Stimulated activated CD4-positive, alpha-beta T cell treated with anti-CD3 and anti-CD28 coated beads, Interleukin-2, amount 100 ng/mL, for 4 hours (primary cell): ENCODE results near the gene KLK11.

Source experiments
- DNase-seq: peaks from one replicate; pipeline ENCODE4 v3.0.0-alpha.2; 2020; ENCODE audit warnings: low read depth

The KLK11 gene, protein sequence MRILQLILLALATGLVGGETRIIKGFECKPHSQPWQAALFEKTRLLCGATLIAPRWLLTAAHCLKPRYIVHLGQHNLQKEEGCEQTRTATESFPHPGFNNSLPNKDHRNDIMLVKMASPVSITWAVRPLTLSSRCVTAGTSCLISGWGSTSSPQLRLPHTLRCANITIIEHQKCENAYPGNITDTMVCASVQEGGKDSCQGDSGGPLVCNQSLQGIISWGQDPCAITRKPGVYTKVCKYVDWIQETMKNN

DNA sequence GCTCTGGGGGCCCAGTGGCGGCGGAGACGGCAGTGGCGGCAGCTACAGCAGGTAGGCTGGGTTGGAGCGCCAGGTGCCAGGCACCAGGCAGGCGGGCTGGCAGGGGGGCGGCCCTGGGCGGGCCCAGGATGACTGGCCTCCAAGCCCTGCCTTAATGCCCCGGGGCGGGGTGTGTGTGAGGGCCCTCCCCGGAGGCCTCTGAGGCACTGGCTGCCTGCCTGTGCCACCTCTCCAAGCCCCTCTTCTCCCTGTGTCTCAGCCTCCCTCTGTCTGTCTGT, at the start of gene KLK11:
Gene KLK11 (minus strand): TSS at position 63 of the 278 bp plus-strand sequence. CDS start 985 bp downstream, outside the sequence.
- DNase-seq: no peak

- DNase-seq: no peak
Observed at GRCh38 chr19:51075998-51076397, 49.6 kb upstream of the KLK11 start.

- no peak for DNase-seq
Observed at GRCh38 chr19:51071095-51071405, 44.6 kb upstream of the KLK11 start.

DNA sequence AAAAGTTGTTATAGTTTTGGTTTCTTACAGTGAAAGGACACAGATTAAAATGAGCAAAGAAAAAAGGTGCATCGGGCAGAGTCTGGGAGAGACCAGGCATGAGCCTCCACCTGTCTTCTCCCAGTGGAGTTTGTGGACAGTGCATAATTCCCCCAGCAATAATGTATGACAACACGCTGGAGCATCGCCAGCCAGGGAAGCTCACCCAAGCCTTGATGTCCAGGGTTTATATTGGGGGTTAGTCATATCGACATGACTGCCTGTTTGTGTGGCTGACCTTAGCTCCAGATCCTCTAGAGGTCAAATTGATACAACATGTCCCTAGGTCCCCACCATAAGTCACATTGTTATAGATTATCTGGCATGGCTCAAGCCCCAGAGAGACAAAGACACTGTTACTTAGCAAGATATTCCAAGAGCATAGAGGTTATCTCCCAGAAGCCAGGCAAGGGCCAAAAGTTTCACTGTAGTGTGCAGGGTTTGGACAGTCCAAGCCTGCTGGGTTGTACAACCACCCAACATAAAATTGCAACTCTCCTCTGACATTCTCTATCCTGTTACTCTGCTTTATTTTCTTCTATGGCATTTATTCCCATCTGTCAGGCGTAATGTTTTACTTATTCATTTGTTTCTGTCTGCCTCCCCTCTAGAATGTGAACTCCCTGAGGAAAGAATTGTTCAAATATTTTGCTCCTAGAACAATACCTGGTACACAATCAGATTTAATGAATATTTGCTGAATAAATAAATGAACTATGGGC, 44.1 kb upstream of the KLK11 start:
- DNase-seq: no peak

DNA sequence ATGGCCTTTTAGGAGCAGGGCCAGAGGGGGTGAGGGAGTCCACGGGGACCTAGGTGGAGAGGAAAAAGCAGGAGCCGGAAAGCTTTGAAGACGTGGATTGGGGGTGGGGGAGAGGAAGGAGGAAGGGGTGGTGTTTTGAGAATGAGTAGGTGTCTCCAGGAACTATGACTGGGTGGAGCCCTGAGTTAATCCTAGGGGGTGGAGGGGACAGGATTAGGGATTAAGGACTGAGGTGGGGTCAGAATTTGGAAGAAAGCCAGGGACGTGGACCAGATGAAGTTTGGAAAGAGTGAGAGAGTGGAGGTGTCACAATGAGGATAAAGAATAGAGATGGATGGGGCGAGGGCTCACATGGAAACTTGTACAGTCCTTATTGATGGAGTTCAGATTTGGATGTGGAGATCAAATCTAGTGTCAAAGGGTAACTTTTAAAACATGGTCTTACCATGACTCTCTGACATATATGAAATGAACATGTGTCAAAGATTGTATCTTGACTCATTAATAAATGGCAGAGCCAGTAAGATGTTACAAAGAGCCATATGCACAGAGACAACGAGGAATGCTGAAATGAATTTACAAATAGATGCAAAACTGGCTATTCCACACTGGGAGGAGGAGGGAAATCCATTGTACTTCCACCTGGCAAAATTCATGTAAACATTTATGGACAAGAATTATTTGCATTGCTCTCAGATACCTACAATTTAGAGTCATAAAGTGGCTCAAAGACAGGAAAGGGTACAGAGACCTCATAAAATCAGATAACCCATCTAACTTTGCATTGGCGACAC, 40.2 kb upstream of the KLK11 start:
- no peak for DNase-seq

DNA sequence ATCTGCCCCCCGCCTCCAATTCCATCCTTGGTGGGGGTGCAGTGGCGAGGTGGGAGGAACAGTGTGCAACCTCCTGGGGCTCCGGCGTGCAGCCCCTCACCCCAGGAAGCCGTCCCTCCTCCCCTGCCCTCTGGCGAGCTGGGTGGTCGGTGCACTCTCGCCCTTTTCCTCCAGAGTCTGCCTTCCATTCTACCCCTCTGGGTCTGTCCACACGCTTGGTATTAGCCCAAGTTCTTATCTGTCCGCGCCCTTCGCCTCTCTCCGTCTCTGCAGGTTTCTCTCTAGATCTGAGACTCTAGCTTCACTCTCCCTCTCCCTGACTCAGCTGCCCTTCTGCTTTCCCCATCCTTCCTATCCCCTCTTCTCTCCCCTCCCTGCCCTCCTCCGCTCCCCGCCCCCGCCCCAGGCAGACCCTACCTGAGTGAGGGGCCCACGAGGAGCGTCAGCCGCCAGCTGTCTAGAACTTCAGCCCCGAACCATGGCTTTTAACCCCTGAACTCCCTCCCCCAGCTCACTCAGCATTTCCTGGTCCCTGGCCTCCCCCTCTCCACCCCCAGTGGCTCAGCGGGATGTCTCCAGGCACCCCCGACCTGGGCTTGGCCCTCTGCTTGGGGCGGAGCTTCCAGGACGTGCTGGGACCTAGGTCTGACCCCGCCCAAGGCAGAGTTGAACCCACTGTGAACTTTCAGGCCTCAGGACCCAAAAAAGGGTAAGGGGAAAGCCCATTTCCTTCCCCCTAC, 39.0 kb upstream of the KLK11 start:
- DNase-seq: no peak

- no peak for DNase-seq
Observed at GRCh38 chr19:51064534-51065220, 38.3 kb upstream of the KLK11 start, which contains the start of gene KLK13. Gene KLK13, minus strand, starts transcription at chr19:51065092. Its CDS starts 25 bp downstream, at chr19:51065067.

DNA sequence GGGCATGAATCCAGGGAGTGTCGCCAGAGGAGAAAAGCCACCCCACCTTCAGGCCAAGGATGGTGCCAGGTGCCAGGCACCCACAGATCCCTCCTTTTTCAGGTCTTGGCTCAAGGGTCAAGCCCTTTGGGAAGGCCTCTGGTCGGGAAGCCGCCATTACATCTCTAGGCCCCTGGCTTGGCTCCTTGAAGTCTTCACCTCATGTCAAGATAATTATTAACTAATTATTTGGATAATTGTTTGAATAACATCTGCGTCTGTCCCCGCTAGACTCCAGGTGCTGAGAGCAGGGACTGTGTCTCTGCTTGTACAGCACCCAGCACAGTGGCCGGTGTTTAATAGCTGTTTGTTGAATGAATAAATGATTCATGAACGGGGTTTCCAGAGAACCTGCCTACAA, 37.2 kb upstream of the KLK11 start:
- DNase-seq: no peak

DNA sequence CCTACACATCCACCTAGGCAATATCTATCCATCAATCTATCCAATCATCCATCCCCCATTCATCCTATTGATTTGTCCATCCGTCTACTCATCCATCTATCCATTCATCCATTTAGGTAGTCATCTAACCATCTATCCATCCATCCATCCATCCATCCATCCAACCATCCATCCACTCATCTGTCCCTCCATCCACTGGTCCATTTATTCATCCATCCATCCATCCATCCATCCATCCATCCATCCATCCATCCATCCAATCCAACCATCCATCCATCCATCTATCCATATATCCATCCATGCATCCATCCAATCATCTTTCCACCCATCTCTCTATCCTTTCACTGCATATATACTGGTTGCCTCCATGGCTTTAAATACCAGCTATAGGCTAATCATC, 34.6 kb upstream of the KLK11 start:
- DNase-seq: no peak

GRCh38 chr19:51060336-51060735, 33.9 kb upstream of the KLK11 start:
- no peak for DNase-seq

DNA sequence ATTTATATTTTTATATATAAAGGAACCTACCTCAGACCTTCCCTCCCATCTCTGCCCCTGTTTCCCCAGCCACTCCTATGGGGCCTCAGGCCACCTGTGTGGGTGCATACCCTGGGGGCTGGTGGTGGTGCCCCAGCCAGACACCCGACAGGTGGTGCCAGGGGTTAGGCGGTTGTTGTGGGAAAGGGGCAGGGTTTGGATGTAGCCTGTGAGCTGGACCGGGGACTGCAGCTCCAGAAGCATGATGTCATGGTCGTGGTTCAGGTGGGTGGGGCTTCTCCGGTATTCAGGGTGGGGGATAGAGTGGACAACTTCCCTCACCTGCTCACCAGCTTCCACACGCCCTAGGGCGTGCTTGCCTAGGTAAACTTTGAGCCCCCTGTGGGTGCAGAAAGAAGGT, 33.3 kb upstream of the KLK11 start:
- no peak for DNase-seq

GRCh38 chr19:51055866-51056265, 29.4 kb upstream of the KLK11 start:
- no peak for DNase-seq

DNA sequence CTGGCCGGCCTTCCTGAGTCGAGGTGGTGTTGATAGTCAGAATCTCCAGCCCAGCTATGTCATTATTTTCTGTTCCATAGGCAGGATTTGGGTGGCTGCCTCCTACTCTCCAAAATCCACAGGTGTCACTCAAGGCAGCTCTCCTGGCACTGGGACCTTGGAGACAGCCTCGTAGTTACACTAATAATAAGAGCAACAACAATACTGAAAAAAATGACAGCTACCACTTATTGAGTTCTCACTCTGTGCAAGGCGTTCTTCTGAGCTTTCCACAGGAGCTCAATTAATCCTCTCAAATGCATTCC, 20.6 kb upstream of the KLK11 start:
- no peak for DNase-seq

DNA sequence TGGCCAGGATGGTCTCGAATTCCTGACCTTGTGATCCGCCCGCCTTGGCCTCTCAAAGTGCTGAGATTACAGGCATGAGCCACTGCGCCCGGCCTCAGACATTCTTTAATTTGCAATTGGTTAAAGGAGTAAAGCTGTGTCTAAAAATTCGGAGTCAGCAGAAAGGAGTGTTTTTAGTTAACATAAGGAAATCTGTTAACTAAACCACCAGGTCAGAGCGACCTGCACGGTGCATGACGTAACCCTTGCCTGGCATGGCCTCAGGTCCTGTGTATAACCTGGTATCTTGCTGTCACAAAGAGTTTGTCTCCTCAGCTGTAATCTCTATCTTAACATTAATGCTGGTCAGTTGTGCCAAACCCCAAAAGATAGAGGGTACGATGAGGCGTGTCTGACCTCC, 17.9 kb upstream of the KLK11 start:
- DNase-seq: no peak

DNA sequence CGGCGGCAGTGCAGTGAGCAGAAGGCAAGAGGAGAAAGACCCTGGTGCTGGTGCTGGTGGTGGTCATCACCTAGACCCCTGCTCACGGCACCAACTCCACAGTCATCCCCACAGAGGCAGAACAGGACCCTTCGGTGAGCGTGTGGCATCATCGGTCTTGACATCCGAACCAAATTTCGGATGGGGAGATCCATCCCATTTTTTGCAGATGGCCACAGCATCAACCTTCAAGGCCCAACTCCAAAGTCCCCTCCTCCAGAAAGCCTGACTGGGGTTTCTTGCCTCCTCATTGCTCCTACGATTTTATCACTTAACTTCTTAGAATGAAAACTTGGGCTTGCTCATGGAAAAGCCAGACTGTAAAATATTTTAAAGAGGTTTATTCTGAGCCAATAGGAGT, 17.1 kb upstream of the KLK11 start:
- DNase-seq: no peak

DNA sequence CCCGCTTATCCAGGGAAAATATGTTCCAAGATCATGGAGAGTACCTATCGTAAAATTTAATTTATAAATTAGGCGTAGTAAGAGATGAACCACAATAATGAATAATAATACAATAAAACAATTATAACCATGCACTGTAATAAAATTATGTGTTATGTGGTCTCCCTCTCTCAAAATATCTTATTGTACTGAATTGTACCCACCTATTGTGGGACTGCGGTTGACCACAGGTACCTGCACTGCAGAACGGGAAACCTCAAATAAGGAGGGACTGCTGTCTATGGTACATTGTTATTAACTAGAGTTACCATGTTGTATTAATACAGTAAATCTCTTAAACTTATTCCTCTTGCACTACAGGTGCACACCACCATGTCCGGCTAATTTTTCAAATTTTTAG, 13.7 kb upstream of the KLK11 start:
- no peak for DNase-seq

DNA sequence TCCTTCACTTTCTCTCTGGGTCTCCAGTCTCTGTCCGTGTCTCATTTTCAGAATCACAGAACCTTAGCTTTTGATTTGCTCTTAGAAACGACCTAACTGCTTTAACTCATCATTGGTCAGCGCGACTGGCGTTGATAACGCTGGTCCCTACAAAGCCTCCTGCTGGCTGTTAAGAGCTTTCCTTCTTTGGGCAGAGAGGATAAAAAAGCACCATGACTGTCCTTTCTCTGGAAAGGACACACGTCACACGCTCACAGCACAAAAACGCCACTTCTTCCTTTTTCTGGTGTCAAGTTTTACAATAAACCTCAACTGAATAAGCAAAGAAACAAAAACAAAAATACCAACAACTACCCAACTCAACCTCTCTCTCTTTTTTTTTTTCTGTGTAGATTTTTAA, 10.1 kb upstream of the KLK11 start:
- no peak for DNase-seq

- DNase-seq: no peak
Observed at GRCh38 chr19:51034704-51035103, 8.3 kb upstream of the KLK11 start, which contains the start of gene KLK12. Gene KLK12, minus strand, starts transcription at chr19:51035002. Its CDS starts 381 bp downstream, at chr19:51034621.

DNA sequence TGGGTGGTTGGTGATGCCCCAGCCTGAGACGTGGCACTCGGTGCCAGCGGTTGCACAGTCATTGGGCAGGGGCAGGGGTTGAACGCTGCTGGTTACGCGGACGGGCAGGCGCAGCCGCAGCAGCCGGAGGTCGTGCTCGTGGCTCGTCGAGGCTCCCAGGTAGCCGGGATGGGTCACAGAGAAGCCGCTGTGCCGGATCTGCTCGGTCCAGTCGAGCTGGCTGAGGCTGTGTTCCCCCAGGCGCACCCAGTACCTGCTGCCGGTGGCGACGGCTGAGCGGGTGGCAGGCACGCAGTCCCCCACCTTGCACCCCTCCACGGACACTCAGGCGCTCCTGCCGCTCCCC, 5.4 kb upstream of the KLK11 start:
- DNase-seq: no peak

- DNase-seq: no peak
Observed at GRCh38 chr19:51031220-51031879, 4.9 kb upstream of the KLK11 start.

DNA sequence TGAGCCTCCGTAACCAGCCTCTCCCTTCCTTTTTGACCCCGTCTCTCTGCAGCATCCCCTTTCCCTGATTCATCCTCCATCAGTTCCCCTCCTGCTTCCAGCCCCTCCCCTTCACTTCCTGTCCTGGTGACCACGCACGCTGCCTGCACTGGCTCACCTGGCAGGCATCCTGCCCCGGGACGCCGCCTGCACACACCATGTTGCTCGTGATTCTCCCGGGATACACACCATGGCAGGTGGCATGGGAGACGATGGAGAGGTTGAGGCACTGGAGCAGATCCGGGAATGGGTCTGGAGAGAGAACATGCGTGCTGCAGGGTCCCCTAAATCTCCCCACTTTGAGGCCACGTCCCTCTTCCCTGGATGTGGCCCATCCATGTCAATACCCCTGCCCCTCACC, 4.2 kb upstream of the KLK11 start:
- no peak for DNase-seq

GRCh38 chr19:51029718-51030117, 3.3 kb upstream of the KLK11 start:
- no peak for DNase-seq
